SU-DHL-6 (cell line): ENCODE data around the gene FEN1.

Source experiments
- EZH2phosphoT487 ChIP-seq: fragments of 200-600 bp; sonication (generic), shearing (Covaris generic); conservative IDR thresholded peaks from 2 replicates; pipeline ENCODE4 v1.6.1; 2018; ENCODE audit warnings: mild to moderate bottlenecking, antibody characterized with exemption, low read length, moderate library complexity, mixed read lengths
- TF ChIP-seq, protein P1 (sequence below): fragments of 200-600 bp; sonication (generic); IDR thresholded peaks from one replicate; pipeline ENCODE4 v1.5.1; 2017; ENCODE audit warnings: antibody characterized with exemption, mild to moderate bottlenecking, low read length, moderate library complexity; ENCODE audit not compliant: insufficient read depth, poor library complexity, severe bottlenecking

DNA sequence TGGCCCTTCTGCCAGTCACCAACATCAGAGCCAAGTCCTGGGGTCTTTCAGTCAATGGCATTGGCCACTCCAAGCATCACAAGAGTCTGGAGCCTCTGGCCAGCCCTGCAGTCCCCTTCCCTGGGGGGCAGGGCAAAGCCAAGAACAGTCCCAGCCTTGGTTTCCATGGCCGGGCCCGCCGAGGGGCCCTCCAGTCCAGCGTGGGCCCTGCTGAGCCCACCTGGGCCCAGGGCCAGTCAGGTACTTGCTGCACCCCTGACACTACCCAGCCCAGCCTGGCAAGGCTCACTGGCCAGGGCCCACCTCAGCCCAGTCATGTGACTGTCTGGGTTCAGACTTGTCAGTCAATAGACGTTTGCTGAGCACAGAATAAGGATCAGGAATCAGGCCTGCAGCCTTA is 11.1 kb upstream of the FEN1 start:
- TF ChIP-seq, protein P1, sequence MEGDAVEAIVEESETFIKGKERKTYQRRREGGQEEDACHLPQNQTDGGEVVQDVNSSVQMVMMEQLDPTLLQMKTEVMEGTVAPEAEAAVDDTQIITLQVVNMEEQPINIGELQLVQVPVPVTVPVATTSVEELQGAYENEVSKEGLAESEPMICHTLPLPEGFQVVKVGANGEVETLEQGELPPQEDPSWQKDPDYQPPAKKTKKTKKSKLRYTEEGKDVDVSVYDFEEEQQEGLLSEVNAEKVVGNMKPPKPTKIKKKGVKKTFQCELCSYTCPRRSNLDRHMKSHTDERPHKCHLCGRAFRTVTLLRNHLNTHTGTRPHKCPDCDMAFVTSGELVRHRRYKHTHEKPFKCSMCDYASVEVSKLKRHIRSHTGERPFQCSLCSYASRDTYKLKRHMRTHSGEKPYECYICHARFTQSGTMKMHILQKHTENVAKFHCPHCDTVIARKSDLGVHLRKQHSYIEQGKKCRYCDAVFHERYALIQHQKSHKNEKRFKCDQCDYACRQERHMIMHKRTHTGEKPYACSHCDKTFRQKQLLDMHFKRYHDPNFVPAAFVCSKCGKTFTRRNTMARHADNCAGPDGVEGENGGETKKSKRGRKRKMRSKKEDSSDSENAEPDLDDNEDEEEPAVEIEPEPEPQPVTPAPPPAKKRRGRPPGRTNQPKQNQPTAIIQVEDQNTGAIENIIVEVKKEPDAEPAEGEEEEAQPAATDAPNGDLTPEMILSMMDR: no peak
- no peak for TF ChIP-seq EZH2phosphoT487
